Thyroid gland (tissue), 4 donors: ENCODE measurements around the gene DCD. TPM values are rescaled to one million over a fixed set of nuclear protein-coding genes. Genes with fewer than 3 reads are reported as not detected.

Source experiments
- DNase-seq, 2 donors: peaks; one replicate each; pipeline ENCODE4 v3.0.0-alpha.2; 2019
- H3K27ac ChIP-seq, 3 donors: fragments of 200-600 bp; sonication (generic); 1 replicate in 2 of 3; 2 replicates in 1 of 3; pipeline ENCODE4 v1.5.1; 2016 to 2019; ENCODE audit warnings: mild to moderate bottlenecking in 1 of 3, moderate library complexity in 1 of 3
- H3K27me3 ChIP-seq: fragments of 200-600 bp; sonication (generic); one replicate; pipeline ENCODE4 v1.5.1; 2019
- H3K36me3 ChIP-seq, 2 donors: fragments of 200-600 bp; sonication (generic); one replicate each; pipeline ENCODE4 v1.5.1; 2016 to 2019
- H3K4me1 ChIP-seq, 2 donors: fragments of 200-600 bp; sonication (generic); one replicate each; pipeline ENCODE4 v1.5.1; 2017 to 2019
- H3K4me3 ChIP-seq, 3 donors: fragments of 200-600 bp; sonication (generic); replicated peaks in 1 of 3; 1 replicate in 2 of 3; 2 replicates in 1 of 3; pipeline ENCODE4 v1.5.1; 2016; ENCODE audit warnings: mild to moderate bottlenecking in 1 of 3
- H3K9me3 ChIP-seq: fragments of 200-600 bp; sonication (generic); one replicate; pipeline ENCODE4 v1.5.1; 2017
- POLR2A ChIP-seq, 2 donors: fragments of 450-650 bp; IDR thresholded peaks; one replicate each; pipeline ENCODE4 v1.6.1; 2017; ENCODE audit warnings: antibody characterized with exemption in 2 of 2, mild to moderate bottlenecking in 2 of 2, moderate library complexity in 1 of 2
- WGBS, 2 donors: methylation state at CpG; one replicate each; pipeline ENCODE4 v1.1.5; 2017; 5-methylcytosine and 5-hydroxymethylcytosine counted together
- intact Hi-C: fragments of 100-400 bp; cut with DNase I; formaldehyde crosslinking; loops from one replicate; pipeline ENCODE4 v1.15.1; 2023
- total RNA-seq, 4 donors: library from RNA; depleted of rRNA; stranded (reverse); fragments of >200 nt; gene quantifications; one replicate each; pipeline ENCODE4 v1.2.3, GENCODE V29; 2016
- TF ChIP-seq, protein P1 (sequence below), 6 experiments: fragments of 200-600 bp in 3 of 6; fragments of 450-650 bp in 3 of 6; sonication (generic) in 3 of 6; IDR thresholded peaks; one replicate each; pipeline ENCODE4 v1.5.1; 2016 to 2019; ENCODE audit warnings: antibody characterized with exemption in 6 of 6, mild to moderate bottlenecking in 2 of 6, inconsistent platforms in 1 of 6, moderate library complexity in 1 of 6

DCD gene
- total RNA-seq, 4 donors from 2014 or later: not detected

DNA sequence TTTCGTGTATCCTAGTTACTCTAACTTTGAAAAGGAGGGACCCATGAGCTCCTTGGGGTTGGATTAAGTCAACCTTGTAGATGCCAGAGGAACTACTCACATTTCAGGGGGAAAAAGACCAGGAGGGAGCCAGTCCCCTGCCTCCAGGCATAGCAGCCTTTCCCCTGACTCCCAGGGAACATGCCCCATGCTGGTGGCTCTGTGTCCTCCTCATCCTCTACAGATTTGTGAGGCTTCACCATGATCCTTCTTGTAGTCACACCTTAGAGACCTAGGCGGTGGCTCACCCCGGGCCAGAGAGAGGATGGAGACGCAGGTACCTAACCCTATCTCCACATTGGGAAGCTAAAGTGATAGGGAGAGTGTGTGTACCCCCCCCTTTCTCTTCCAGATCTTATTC lies 43.7 kb downstream of the DCD start:
- Histone ChIP-seq H3K4me3 (no peak overlapping the region), H3K36me3 (no peaks in the 10 kb centered on the region), H3K27ac (no peak overlapping the region), H3K4me1 (peaks cover 0 to 6% of the 10 kb centered on the region in 2 donors), H3K27me3 (no peaks in the 10 kb centered on the region), H3K9me3 (no peaks in the 10 kb centered on the region)
- intact Hi-C loops: no loop called here
- 98 to 100% methylated on average over 4 of the region's 4 CpGs for WGBS, 2 donors
- DNase-seq: no peak
- TF ChIP-seq POLR2A (IDR thresholded peaks at IDR 0.05): no peak
- TF ChIP-seq, protein P1, sequence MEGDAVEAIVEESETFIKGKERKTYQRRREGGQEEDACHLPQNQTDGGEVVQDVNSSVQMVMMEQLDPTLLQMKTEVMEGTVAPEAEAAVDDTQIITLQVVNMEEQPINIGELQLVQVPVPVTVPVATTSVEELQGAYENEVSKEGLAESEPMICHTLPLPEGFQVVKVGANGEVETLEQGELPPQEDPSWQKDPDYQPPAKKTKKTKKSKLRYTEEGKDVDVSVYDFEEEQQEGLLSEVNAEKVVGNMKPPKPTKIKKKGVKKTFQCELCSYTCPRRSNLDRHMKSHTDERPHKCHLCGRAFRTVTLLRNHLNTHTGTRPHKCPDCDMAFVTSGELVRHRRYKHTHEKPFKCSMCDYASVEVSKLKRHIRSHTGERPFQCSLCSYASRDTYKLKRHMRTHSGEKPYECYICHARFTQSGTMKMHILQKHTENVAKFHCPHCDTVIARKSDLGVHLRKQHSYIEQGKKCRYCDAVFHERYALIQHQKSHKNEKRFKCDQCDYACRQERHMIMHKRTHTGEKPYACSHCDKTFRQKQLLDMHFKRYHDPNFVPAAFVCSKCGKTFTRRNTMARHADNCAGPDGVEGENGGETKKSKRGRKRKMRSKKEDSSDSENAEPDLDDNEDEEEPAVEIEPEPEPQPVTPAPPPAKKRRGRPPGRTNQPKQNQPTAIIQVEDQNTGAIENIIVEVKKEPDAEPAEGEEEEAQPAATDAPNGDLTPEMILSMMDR (IDR thresholded peaks at IDR 0.05): no peak

DNA sequence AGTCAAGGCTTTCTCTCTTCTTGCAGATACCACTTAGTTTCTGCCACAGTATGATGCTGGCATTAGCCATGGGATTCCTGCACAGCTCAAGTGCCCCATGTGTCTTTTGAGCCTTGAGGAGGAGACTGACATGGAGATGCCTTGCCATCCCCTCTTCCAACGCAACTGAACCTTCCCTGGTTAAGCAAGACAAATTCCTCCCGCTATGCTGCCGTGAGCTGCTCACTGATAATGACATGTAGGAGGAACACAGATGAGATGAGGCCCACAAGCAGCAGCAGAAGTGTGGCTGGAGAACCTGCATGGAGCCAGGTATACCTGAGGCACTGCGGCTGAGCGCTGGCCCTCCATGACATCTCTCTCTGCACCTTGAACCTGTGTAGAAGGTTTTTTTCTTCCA lies 44.3 kb downstream of the DCD start:
- no peak for DNase-seq
- Histone ChIP-seq H3K9me3 (no peaks in the 10 kb centered on the region), H3K27ac (no peak overlapping the region), H3K4me1 (peaks cover 3 to 9% of the 10 kb centered on the region in 2 donors), H3K27me3 (no peaks in the 10 kb centered on the region), H3K4me3 (no peak overlapping the region), H3K36me3 (no peaks in the 10 kb centered on the region)
- no peak for TF ChIP-seq POLR2A (IDR thresholded peaks at IDR 0.05)
- TF ChIP-seq, protein P1 (IDR thresholded peaks at IDR 0.05): no peak
- WGBS, 2 donors: 85 to 89% methylated on average over 5 of the region's 5 CpGs
- intact Hi-C loops: no loop called here

DNA sequence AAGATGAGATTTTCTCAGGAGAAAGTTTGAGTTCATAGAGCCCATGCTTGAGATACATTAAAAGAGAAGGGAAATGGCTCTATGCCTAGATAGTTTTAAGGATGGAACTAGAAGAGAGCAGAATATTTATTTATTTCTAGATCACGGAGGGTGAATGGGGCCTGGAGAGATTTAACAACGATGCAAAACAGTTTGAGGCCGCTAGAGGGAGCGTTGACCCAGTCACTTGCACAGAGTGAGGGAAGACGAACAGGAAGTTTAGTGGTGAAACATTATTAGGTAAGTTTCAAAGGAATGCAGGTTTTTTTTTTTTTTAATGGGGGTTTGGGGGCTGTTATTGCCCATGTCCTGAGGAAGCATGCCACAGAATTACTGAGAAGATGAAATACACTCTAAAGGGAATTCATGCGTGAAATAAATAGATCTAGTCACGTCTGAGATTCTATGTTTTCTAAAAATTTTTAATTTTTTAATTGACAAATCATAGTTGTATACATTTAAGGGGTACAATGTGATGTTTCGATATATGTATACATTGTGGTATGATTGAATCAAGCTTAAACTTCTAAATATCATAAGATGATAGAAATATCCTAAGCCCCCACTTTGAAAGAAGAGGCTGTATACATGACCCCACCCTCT lies 44.9 kb downstream of the DCD start:
- H3K36me3 ChIP-seq: no peaks in the 10 kb centered on the region
- H3K9me3 ChIP-seq: no peaks in the 10 kb centered on the region
- 28% methylated on average over 8 of the region's 8 CpGs for WGBS, 2 donors
- no peaks in the 10 kb centered on the region for H3K27me3 ChIP-seq
- H3K4me1 ChIP-seq: peaks cover 5 to 15% of the 10 kb centered on the region in 2 donors
- no peak overlapping the region for H3K4me3 ChIP-seq
- no peak overlapping the region for H3K27ac ChIP-seq
- intact Hi-C loops: no loop called here
- TF ChIP-seq, protein P1 (IDR thresholded peaks at IDR 0.05): peak; percentile 43 to 76 (median 60)
- no peak for TF ChIP-seq POLR2A (IDR thresholded peaks at IDR 0.05)
- peak; percentile 57 to 72 for DNase-seq

DNA sequence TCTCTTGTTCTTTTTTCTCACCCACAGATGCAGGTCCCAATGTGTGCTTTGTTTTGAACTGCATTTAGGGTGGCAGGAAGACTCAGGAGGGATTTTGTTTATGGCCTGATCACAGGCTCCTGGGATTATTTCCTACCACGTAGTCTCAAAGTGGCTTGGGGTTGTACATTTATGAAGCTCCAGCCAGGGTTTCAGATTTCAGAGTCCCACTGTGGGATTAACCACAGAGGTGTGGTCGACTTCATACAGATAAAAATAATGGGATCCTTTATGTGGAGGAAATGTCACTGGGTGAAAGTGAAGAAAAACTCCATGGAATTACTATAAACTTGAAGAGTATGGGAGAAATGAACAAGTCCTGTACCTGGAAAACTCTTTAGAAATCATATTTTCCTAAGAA lies 45.5 kb downstream of the DCD start:
- intact Hi-C loops: no loop called here
- H3K27ac ChIP-seq: no peak overlapping the region
- no peak for TF ChIP-seq POLR2A (IDR thresholded peaks at IDR 0.05)
- TF ChIP-seq, protein P1 (IDR thresholded peaks at IDR 0.05): no peak
- DNase-seq: no peak
- H3K4me3 ChIP-seq: no peak overlapping the region
- no peaks in the 10 kb centered on the region for H3K36me3 ChIP-seq
- H3K27me3 ChIP-seq: no peaks in the 10 kb centered on the region
- 52 to 61% methylated on average over 2 of the region's 2 CpGs for WGBS, 2 donors
- no peaks in the 10 kb centered on the region for H3K9me3 ChIP-seq
- peaks cover 5 to 15% of the 10 kb centered on the region in 2 donors for H3K4me1 ChIP-seq

DNA sequence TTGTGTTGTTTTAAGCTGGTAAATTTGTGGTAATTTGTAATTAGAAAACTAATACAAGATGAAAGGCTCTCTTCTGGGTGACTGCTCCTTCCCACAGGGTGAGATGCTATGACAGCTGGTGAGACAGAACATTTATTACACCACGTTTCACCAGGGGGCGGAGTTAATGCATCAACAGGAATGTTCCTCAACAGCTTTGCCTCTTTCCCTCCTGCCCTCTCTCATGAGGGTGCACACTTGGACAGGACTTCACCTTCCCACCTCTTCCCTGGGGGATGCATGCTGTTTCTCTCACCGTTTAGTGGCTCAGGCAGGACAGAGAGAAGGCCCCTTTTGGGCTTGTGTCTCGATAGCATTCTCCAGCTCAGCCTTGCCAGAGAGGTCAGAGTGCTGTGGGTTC lies 46.3 kb downstream of the DCD start:
- no peak for DNase-seq
- H3K27me3 ChIP-seq: no peaks in the 10 kb centered on the region
- H3K27ac ChIP-seq: no peak overlapping the region
- 57 to 62% methylated on average over 4 of the region's 4 CpGs for WGBS, 2 donors
- TF ChIP-seq POLR2A (IDR thresholded peaks at IDR 0.05): no peak
- TF ChIP-seq, protein P1 (IDR thresholded peaks at IDR 0.05): no peak
- H3K4me1 ChIP-seq: peaks cover 5 to 15% of the 10 kb centered on the region in 2 donors
- H3K4me3 ChIP-seq: no peak overlapping the region
- no peaks in the 10 kb centered on the region for H3K9me3 ChIP-seq
- no peaks in the 10 kb centered on the region for H3K36me3 ChIP-seq
- intact Hi-C loops: no loop called here
